ENCODE data around the gene ZFP36. TPM values are rescaled to one million over a fixed set of nuclear protein-coding genes. Genes with fewer than 3 reads are reported as not detected.

Gene ZFP36
- total and polyA plus RNA-seq, 2 of the 8 experiments (the other 6 are each of a cell fraction or from before 2014, with no cell fraction given) = 4.0 to 10.9 TPM

DNA sequence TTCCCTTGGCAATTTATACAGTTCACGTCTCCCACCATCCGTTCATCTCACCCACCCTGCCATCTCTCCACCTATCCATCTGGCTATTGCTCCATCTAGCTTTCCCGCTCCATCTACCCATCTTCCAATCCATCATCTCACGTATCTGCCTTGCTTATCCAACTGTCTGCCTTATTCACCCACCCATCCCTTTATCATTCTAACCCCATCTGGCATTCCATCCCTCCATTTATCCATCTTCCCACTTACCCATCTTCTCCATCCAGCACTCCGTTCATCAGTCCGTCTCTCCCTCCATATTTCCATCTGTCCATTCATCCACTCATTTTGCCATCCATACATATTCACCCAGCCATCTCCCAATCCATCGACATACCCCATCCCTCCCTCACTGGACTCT lies 19.1 kb downstream of the ZFP36 start:
- CTCF ChIA-PET (ENCODE audit: partially characterized antibody) = interaction anchor here (0.6 to 3.1 kb wide), 4 partner anchors 12 to 75 kb away, joined by 3 to 14 read pairs (median 8); no protein-coding TSS in a partner anchor
- Histone ChIP-seq H3K56ac (replicated peaks; ENCODE audit: insufficient read length, low read depth, low read length) (no peak overlapping the region), H3K4me3 (ENCODE audit: extremely low read depth in 1 of 4, insufficient read depth in 2 of 4, low read depth in 3 of 4, low read length in 4 of 4) (no peak overlapping the region), H2BK20ac (ENCODE audit: low read length) (no peak overlapping the region), H3K23me2 (ENCODE audit: low read depth, low read length) (peaks cover 5% of the 10 kb centered on the region; the same call in 1 of the 2 replicates), H3K14ac (ENCODE audit: insufficient read length) (no peak overlapping the region), H3K79me2 (ENCODE audit: control insufficient read depth in 1 of 2, insufficient read depth in 2 of 2, low read length in 2 of 2) (no peaks in the 10 kb centered on the region), H3K36me3 (ENCODE audit: control insufficient read depth in 2 of 4, insufficient read depth in 4 of 4, low read length in 3 of 4) (peaks cover 14 to 38% (median 29%) of the 10 kb centered on the region in 4 experiments), H2AK5ac (ENCODE audit: low read depth, low read length) (peak overlapping the region; percentile 34; the same call in 1 of the 2 replicates), H4K8ac (ENCODE audit: extremely low read depth, insufficient read depth, low read length) (no peak overlapping the region), H4K5ac (ENCODE audit: insufficient read length, low read depth, low read length) (no peak overlapping the region), H2BK15ac (ENCODE audit: low read length) (no peak overlapping the region), H4K20me1 (replicated peaks in 1 of 2; ENCODE audit: control insufficient read depth in 1 of 2, insufficient read depth in 2 of 2, low read length in 2 of 2) (peaks cover 0 to 5% of the 10 kb centered on the region in 2 experiments), H4K91ac (replicated peaks; ENCODE audit: insufficient read length, low read length) (no peak overlapping the region), H3K23ac (ENCODE audit: insufficient read length) (no peak overlapping the region), H3K9me3 (ENCODE audit: insufficient read depth in 2 of 2, low read depth in 1 of 2, low read length in 1 of 2) (no peaks in the 10 kb centered on the region), H2BK5ac (ENCODE audit: low read depth, low read length) (no peak overlapping the region), H3K9ac (replicated peaks in 1 of 4; ENCODE audit: extremely low read depth in 1 of 4, low read depth in 3 of 4, low read length in 3 of 4) (no peak overlapping the region; a peak in 1 of 7 replicates), H2AFZ (ENCODE audit: low read length) (no peak overlapping the region), H3K4me2 (ENCODE audit: insufficient read depth in 1 of 2, low read depth in 2 of 2, low read length in 2 of 2) (no peak overlapping the region), H3K27ac (ENCODE audit: low read depth, low read length) (no peak overlapping the region), H2BK12ac (ENCODE audit: low read depth, low read length) (no peak overlapping the region), H3K4ac (replicated peaks; ENCODE audit: insufficient read length, low read depth, low read length) (no peak overlapping the region), H3K27me3 (replicated peaks in 1 of 4; ENCODE audit: control insufficient read depth in 3 of 4, extremely low read depth in 1 of 4, insufficient read depth in 3 of 4, low read length in 3 of 4) (no peaks in the 10 kb centered on the region), H2BK120ac (replicated peaks; ENCODE audit: low read depth, low read length) (no peak overlapping the region), H3K79me1 (ENCODE audit: low read depth, low read length) (no peaks in the 10 kb centered on the region), H3K18ac (ENCODE audit: extremely low read depth, low read length) (no peak overlapping the region), H3K4me1 (replicated peaks in 1 of 4; ENCODE audit: control insufficient read depth in 3 of 4, insufficient read depth in 4 of 4, low read length in 3 of 4) (peaks cover 5 to 13% (median 11%) of the 10 kb centered on the region in 4 experiments; a peak in 6 of 7 replicates)
- DNase-seq (ENCODE audit: low read depth in 1 of 2, low spot score in 2 of 2) (no peak), FAIRE-seq (no peak)
- TF ChIP-seq TAF1 (IDR thresholded peaks at IDR 0.05; ENCODE audit: low read depth, low read length) (no peak), HDAC6 (IDR thresholded peaks at IDR 0.05; ENCODE audit: low read depth, low read length) (no peak), EP300 (IDR thresholded peaks at IDR 0.05; ENCODE audit: borderline replicate concordance in 1 of 2, low read depth in 2 of 2, low read length in 2 of 2) (no peak), CBX8 (IDR thresholded peaks at IDR 0.05; ENCODE audit: borderline replicate concordance, low read depth, low read length) (no peak), CHD2 (IDR thresholded peaks at IDR 0.05; ENCODE audit: low read length) (no peak)
- POLR2A ChIA-PET (ENCODE audit: partially characterized antibody) = interaction anchor here (4.1 to 47.8 kb wide), 5 partner anchors 2 to 35 kb away, joined by 22 to 1154 read pairs (median 29); partner anchors contain the start of genes MED29, PAF1, PLEKHG2 and RPS16
- WGBS, 2 experiments (ENCODE audit: extremely low coverage in 1 of 2, insufficient coverage in 1 of 2, insufficient read length in 1 of 2, insufficient replicate concordance in 2 of 2, low coverage in 1 of 2, low lambda C conversion rate in 2 of 2, missing lambda C conversion rate in 1 of 2) = 93 to 100% methylated on average over 4 to 7 of the region's 7 CpGs

All from H1 (cell line).